Measurements from ENCODE around the gene TMEM39B. TPM values are rescaled to one million over a fixed set of nuclear protein-coding genes. Genes with fewer than 3 reads are reported as not detected.
"Not testable (repeated sequence)": the region's sequence is repeated elsewhere in the genome, so short reads cannot be mapped to it uniquely, and the experiment has no call there.

TMEM39B gene
- total and polyA plus RNA-seq, 5 experiments from 2014 or later = 2.4 to 26.1 (median 4.8) TPM

DNA sequence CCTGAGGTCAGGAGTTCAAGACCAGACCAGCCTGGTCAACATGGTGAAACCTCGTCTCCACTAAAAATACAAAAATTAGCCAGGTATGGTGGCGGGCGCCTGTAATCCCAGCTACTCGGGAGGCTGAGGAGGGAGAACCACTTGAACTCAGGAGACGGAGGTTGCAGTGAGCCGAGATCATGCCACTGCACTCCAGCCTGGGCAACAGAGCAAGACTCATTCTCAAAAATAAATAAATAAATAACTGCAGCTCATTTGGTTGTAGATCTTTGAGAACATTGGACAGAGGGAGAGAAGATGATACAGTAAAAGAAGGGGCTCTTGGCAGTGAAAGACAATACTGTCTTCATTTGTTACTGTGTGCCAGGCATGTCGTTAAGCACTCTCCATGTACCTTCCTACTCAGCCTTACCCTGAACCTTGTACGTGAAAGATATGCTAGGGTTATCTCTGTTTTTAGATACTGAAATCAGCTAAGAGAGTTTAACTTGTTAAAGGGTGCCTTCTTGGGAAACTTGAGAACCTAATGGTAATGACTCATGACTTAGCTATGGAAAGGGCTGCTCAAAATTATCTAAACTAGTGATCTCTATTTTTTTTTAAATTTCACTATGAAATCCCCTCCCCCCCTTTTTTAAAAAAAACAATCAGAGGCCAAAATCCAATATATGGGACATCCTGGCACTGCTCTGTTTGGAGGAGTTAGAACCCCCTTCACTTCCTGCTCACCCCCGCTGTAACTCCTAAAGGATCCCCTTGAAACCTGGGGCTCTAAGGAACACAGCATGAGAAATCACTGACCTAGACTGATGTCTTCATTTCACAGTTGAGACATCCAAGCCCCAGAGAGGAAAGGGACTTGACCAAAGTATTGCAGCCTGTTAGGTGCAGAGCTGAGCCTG is 28.3 kb downstream of the TMEM39B start:
- no peak for DNase-seq
- ATAC-seq = no peak
- Mint-ChIP-seq H3K9me3 (no peaks in the 10 kb centered on the region), H3K27ac (peak overlapping the region in 1 of 10 donors; percentile 35), H3K4me1 (peaks cover 0 to 3% (median 0%) of the 10 kb centered on the region in 4 donors), H3K4me3 (no peak overlapping the region), H3K27me3 (no peaks in the 10 kb centered on the region), H3K36me3 (peaks cover 0 to 56% (median 8%) of the 10 kb centered on the region in 3 donors)
- POLR2A ChIA-PET = interaction anchor here (0.8 kb wide), 1 partner anchor 10 kb away, joined by 3 read pairs; no protein-coding TSS in a partner anchor

DNA sequence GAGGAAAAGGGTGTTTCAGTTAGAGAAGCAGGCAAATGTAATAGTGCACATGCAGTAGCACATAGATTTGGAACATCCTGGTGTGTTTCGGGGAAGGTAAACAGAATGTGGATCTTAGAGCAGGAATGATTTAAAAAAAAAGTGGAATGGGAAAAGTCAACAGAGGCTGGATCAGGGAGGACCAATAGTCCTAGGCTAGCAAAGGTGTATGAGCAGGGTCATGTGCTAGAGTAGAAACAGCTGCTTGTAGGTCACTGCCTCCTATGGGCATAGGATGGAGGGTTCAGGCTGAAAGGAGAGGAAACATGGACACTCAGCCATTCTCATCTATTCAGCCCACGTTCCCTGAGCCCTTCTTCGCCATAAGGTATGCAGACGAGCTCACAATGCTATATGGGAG is 31.4 kb downstream of the TMEM39B start:
- no peak for ATAC-seq
- no peak overlapping the region for H3K4me3 Mint-ChIP-seq
- H3K27ac Mint-ChIP-seq = peak overlapping the region in 2 of 10 donors; percentile 3 to 42
- no peak for DNase-seq
- POLR2A ChIA-PET = interaction anchor here (0.6 kb wide), 1 partner anchor 13 kb away, joined by 3 read pairs; no protein-coding TSS in a partner anchor
- peaks cover 2 to 16% (median 9%) of the 10 kb centered on the region in 4 donors for H3K4me1 Mint-ChIP-seq
- H3K36me3 Mint-ChIP-seq = peaks cover 0 to 26% (median 2%) of the 10 kb centered on the region in 3 donors
- H3K27me3 Mint-ChIP-seq = no peaks in the 10 kb centered on the region
- H3K9me3 Mint-ChIP-seq = no peaks in the 10 kb centered on the region

DNA sequence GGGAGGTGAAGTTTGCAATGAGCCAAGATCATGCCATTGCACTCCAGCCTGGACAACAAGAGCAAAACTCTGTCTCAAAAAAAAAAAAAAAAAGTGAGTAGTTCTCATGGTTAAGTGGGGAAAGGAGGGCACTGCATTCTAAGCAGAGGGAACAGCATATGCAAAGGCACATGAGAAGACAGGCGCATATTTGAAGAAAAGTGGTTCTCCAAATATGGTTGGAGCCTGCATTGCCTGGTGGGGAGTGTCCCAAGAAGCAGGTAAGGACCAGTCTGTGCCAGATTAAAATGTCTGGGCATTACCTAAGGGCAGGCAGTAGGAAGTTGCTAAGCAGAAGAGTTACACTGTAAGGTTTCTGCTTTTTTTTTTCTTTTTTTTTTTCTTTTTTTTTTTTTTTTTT is 32.6 kb downstream of the TMEM39B start:
- Mint-ChIP-seq H3K4me1 (peaks cover 6 to 28% (median 19%) of the 10 kb centered on the region in 4 donors), H3K27me3 (no peaks in the 10 kb centered on the region), H3K36me3 (peaks cover 0 to 19% (median 0%) of the 10 kb centered on the region in 3 donors), H3K9me3 (no peaks in the 10 kb centered on the region), H3K4me3 (peak overlapping the region in 3 of 10 donors; percentile 30 to 59 (median 36)), H3K27ac (peak overlapping the region in 5 of 10 donors; percentile 19 to 86 (median 36))
- POLR2A ChIA-PET = interaction anchor here (0.7 kb wide), 1 partner anchor 92 kb away, joined by 5 read pairs; no protein-coding TSS in a partner anchor
- no peak for ATAC-seq
- DNase-seq = no peak

DNA sequence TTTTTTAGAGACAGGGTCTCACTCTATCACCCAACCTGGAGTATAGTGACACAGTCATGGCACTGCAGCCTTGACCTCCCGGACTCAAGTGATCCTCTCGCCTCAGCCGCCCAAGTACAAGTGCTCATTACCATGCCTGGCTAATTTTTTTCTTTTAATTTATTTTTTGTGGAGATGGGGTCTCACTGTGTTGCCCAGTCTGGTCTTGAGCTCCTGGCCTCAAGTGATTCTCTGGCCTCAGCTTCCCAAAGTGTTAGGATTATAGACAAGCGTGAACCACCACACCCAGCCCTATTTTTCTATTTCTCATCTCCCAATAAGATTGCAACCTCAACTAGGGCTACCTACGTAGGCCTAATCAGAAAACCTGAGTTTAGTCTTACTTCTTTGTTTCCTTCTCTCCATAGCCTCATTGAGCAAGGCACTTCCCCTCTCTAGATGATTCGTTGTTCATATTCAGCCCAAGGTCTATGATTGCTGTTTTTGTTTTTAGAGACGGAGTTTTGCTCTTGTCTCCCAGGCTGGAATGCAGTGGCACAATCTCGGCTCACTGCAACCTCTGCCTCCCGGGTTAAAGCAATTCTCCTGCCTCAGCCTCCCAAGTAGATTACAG is 34.0 kb downstream of the TMEM39B start:
- Mint-ChIP-seq H3K4me1 (peaks cover 11 to 43% (median 34%) of the 10 kb centered on the region in 4 donors), H3K9me3 (no peaks in the 10 kb centered on the region)
- POLR2A ChIA-PET = interaction anchor here (0.7 to 6.2 kb wide), 9 partner anchors 9 to 1363 kb away, joined by 3 to 80 read pairs (median 5); partner anchors contain the start of genes MARCKSL1 and TMEM39B

DNA sequence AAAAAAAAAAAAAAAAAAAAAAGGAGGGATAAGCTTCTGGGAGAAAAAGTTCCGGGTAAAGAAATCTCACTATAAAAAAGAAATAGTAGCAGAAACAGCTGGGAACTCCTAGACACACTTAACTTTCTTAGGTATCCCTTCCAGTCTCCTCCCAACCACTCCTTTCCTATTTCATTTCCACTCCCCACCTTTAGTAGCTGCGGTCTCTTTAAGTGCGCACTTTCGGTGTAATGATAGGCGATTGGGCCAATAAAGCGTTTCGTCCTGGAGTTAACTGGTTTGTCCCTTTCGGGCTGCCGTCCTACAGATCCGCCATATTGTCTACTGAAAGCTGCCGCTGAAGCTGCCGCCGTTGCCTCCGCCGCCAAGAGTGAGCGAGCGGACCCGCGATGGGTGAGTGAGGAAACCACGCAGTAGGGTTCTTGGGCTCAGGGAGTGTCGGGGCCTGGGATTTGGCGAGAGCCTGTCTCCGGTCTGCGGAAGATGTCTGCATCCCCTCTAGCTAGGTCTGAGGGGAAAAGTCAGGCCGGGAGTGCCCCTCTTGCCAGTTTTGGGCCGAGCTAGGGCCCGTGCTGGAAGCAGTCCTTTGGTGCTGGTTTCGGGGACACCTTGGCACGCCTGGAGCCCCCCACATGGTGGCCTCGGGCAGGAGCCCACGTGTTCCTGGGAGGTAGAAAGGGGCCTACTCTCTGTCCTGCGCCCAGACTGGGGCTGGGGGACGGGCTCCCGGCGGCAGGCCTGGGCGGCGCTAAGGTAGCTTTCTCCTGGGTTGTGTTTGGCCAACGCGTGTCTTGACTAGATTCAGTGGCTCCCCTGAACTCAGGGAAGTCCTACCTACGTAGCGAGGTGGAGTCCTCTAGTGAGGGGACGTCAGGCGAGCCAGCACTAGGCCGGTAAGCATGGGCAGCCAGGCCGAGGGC is 35.3 kb downstream of the TMEM39B start, which contains the start of gene KPNA6:
KPNA6 (plus strand) TSS at position 315 of the 920 bp plus-strand sequence; CDS start at position 390, 75 bp downstream.
- no peaks in the 10 kb centered on the region for H3K36me3 Mint-ChIP-seq
- peak; percentile 76 to 97 (median 92) for DNase-seq
- ATAC-seq = peak; percentile 82 to 87
- POLR2A ChIA-PET = interaction anchor here (0.6 to 6.2 kb wide), 40 partner anchors 10 to 1364 kb away, joined by 3 to 80 read pairs (median 4); partner anchors contain the start of genes BSDC1, IQCC, KHDRBS1 and LCK
- no peaks in the 10 kb centered on the region for H3K9me3 Mint-ChIP-seq
- H3K27me3 Mint-ChIP-seq = no peaks in the 10 kb centered on the region
- H3K4me1 Mint-ChIP-seq = peaks cover 14 to 53% (median 44%) of the 10 kb centered on the region in 4 donors
- peak within 1 kb of the TSS; percentile 96 to 100 (median 100) for H3K4me3 Mint-ChIP-seq
- H3K27ac Mint-ChIP-seq = peak within 1 kb of the TSS; percentile 95 to 99 (median 99)

More for the DNA sequence above, 34.0 kb downstream of the TMEM39B start:
- DNase-seq = no peak
- Mint-ChIP-seq H3K36me3 (peaks cover 0 to 7% (median 0%) of the 10 kb centered on the region in 3 donors), H3K27ac (peak overlapping the region; percentile 81 to 99 (median 90)), H3K4me3 (peak overlapping the region; percentile 27 to 98 (median 69)), H3K27me3 (no peaks in the 10 kb centered on the region)
- ATAC-seq = no peak

DNA sequence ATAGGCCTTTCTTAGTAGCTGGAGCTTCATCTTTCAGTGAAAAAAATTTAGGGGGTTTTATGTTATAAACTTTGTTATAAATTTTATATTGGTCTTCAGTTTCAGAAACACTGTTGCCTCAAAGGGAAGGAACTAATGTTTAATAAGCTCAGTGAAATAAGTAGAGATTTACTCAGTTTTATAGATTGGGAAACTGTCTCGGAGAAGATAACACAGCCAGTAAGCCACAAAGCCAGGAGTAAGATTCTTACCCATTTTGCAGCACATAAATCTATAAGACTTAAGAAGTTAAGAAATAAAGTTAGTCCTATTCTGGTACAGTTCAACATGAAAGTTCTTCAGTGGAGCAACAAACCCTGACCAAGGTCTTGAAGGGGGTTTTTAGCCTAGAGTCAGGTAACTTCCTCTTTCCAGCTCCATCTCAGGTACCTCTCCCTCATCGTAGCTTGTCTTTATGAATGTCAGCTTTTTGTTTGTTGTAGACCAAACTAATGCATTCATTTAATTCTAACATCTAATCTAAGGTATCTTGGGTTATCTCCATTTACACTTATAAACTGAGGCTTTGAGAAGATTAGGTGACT is 38.4 kb downstream of the TMEM39B start:
- POLR2A ChIA-PET = interaction anchor here (0.6 to 6.2 kb wide), 4 partner anchors 10 to 37 kb away, joined by 3 to 80 read pairs (median 4); partner anchors contain the start of gene TMEM39B
- DNase-seq (no peak), ATAC-seq (no peak)
- H3K27ac Mint-ChIP-seq = peak overlapping the region; percentile 30 to 95 (median 74)
- no peaks in the 10 kb centered on the region for H3K27me3 Mint-ChIP-seq
- no peaks in the 10 kb centered on the region for H3K9me3 Mint-ChIP-seq
- peaks cover 18 to 80% (median 66%) of the 10 kb centered on the region in 4 donors for H3K4me1 Mint-ChIP-seq
- H3K36me3 Mint-ChIP-seq = peaks cover 0 to 8% (median 0%) of the 10 kb centered on the region in 3 donors
- peak overlapping the region; percentile 13 to 100 (median 72) for H3K4me3 Mint-ChIP-seq

DNA sequence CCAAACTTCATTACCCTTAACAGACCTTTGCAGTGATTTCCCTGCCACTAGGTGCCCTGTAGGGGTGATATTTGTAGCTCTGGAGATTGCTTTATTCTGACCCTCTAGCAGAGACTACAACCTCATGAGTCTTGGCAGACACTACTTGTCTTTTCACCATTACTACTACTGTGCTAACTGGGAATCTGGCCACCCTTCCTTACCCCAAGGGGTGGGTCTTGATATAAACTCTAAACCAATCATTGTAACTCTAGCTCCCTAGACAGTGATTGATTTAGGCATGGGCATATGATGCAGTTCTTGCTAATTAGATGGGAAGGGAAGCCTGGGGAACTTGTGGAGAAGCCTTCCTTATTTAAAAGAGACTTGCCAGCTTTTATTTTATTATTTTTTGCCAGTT is 39.0 kb downstream of the TMEM39B start:
- H3K36me3 Mint-ChIP-seq = peaks cover 0 to 11% (median 2%) of the 10 kb centered on the region in 3 donors
- POLR2A ChIA-PET = interaction anchor here (0.7 to 6.2 kb wide), 2 partner anchors 12 to 38 kb away, joined by 3 to 80 read pairs; partner anchors contain the start of gene TMEM39B
- DNase-seq (no peak), ATAC-seq (no peak)
- peak overlapping the region in 9 of 10 donors; percentile 6 to 100 (median 67) for H3K4me3 Mint-ChIP-seq
- no peaks in the 10 kb centered on the region for H3K27me3 Mint-ChIP-seq
- no peaks in the 10 kb centered on the region for H3K9me3 Mint-ChIP-seq
- peaks cover 21 to 85% (median 71%) of the 10 kb centered on the region in 4 donors for H3K4me1 Mint-ChIP-seq
- H3K27ac Mint-ChIP-seq = peak overlapping the region in 9 of 10 donors; percentile 30 to 87 (median 72)

DNA sequence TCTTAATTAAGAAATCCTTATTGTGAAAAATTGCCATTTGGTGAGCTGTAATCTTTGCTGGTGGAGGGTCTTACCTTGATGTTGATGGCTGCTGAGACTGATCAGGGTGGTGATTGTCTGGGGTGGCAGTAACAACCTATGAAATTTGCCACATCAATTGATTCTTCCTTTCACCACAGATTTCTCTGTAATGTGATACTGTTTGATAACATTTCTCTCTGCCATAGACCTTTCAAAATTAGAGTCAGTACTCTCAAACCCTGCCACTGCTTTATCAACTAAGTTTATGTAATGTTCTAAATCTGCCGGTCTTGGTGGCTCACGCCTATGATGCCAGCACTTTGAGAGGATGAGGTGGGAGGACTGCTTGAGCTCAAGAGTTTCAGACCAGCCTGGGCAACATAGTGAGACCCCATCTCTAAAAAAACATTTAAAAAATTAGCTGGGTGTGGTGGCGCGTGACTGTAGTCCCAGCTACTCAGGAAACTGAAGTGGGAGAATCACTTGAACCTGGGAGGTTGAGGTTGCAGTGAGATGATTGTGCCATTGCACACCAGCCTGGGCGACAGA is 40.2 kb downstream of the TMEM39B start:
- peak in 4 of 10 donors; percentile 2 to 59 (median 40) for DNase-seq
- Mint-ChIP-seq H3K27ac (peak overlapping the region; percentile 36 to 94 (median 84)), H3K4me1 (peaks cover 22 to 86% (median 73%) of the 10 kb centered on the region in 4 donors), H3K27me3 (no peaks in the 10 kb centered on the region), H3K4me3 (peak overlapping the region; percentile 34 to 72 (median 57)), H3K36me3 (peaks cover 0 to 12% (median 2%) of the 10 kb centered on the region in 3 donors), H3K9me3 (no peaks in the 10 kb centered on the region)
- POLR2A ChIA-PET = interaction anchor here (0.6 to 6.2 kb wide), 2 partner anchors 39 to 130 kb away, joined by 8 to 80 read pairs; partner anchors contain the start of gene TMEM39B
- ATAC-seq = peak; percentile 19 to 49

DNA sequence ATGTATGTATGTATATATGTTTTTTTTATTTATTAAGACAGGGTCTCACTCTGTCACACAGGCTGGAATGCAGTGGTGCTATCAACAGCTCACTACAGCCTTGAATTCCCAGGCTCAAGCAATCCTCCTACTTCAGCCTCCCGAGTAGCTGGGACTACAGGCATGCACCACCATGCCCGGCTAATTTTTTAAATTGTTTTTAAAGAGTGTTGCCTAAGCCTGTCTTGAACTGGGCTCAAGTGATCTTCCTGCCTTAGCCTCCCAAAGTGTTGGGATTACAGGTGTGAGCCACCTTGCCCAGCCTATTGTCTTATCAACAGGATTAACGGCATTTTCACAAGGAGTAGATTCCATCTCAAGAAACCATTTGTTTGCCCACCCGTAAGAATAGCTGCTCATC is 40.7 kb downstream of the TMEM39B start:
- DNase-seq, ATAC-seq, H3K27me3 Mint-ChIP-seq, H3K9me3 Mint-ChIP-seq: not testable (repeated sequence)
- peaks cover 25 to 89% (median 78%) of the 10 kb centered on the region in 4 donors for H3K4me1 Mint-ChIP-seq
- H3K4me3 Mint-ChIP-seq = peak overlapping the region in 8 of 10 donors; percentile 0 to 57 (median 31)
- H3K27ac Mint-ChIP-seq = peak overlapping the region; percentile 36 to 94 (median 76)
- POLR2A ChIA-PET = interaction anchor here (0.5 kb wide), 1 partner anchor 536 kb away, joined by 6 read pairs; no protein-coding TSS in a partner anchor
- H3K36me3 Mint-ChIP-seq = peaks cover 0 to 17% (median 2%) of the 10 kb centered on the region in 3 donors

DNA sequence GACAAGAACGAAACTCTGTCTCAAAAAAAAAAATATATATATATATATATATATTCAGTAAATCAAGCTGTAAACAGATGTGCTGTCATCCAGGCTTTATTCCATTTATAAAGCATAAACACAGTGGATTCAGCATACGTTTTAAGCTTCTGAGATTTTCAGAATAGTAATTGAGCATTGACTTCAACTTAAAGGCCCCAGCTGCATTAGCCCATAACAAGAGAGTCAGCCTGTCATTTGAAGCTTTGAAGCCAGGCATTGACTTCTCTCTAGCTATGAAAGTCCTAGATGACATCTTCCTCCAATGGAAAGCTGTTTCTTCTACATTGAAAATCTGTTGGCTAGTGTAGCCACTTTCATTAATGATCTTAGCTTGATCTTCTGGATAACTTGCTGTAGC is 41.7 kb downstream of the TMEM39B start:
- H3K27me3 Mint-ChIP-seq = no peaks in the 10 kb centered on the region
- peak overlapping the region in 4 of 10 donors; percentile 1 to 55 (median 26) for H3K4me3 Mint-ChIP-seq
- no peak for DNase-seq
- H3K9me3 Mint-ChIP-seq = no peaks in the 10 kb centered on the region
- H3K36me3 Mint-ChIP-seq = peaks cover 0 to 17% (median 2%) of the 10 kb centered on the region in 3 donors
- peaks cover 22 to 86% (median 77%) of the 10 kb centered on the region in 4 donors for H3K4me1 Mint-ChIP-seq
- ATAC-seq = no peak
- POLR2A ChIA-PET = interaction anchor here (0.6 to 0.7 kb wide), 3 partner anchors 54 to 966 kb away, joined by 3 read pairs; no protein-coding TSS in a partner anchor
- peak overlapping the region in 8 of 10 donors; percentile 28 to 87 (median 48) for H3K27ac Mint-ChIP-seq
